H1 (cell line): ENCODE data around the gene FRMD4A. TPM values are rescaled to one million over a fixed set of nuclear protein-coding genes. Genes with fewer than 3 reads are reported as not detected.

Experiments
- CTCF ChIA-PET: fragments of 300-600 bp; sonication (Branson Sonifier 250); formaldehyde crosslinking; loops from one replicate; lab custom pipeline; 2021; ENCODE audit not compliant: partially characterized antibody; lab: Charles Lee
- POLR2A ChIA-PET: fragments of 300-600 bp; sonication (Branson Sonifier 250); formaldehyde crosslinking; loops from one replicate; lab custom pipeline; 2021; ENCODE audit warnings: inconsistent platforms; ENCODE audit not compliant: partially characterized antibody; lab: Charles Lee
- DNase-seq, 2 experiments: peaks; one replicate each; pipeline versions ENCODE4 v3.0.0 to v3.0.0-alpha.2; 2010 to 2022; ENCODE audit warnings: low spot score in 2 of 2, low read depth in 1 of 2, mixed read lengths in 1 of 2
- FAIRE-seq: peaks from 2 replicates; lab custom pipeline; 2011; peaks lifted over from hg19 to GRCh38; lab: Jason Lieb, UNC
- H2AFZ ChIP-seq: 2 replicates; pipeline ENCODE4 v1.8.1; 2012; ENCODE audit warnings: low read length, inconsistent platforms
- H2AK5ac ChIP-seq: 2 replicates; pipeline ENCODE4 v1.6.1; 2013; ENCODE audit warnings: low read depth, low read length
- H2BK120ac ChIP-seq: replicated peaks from 2 replicates; pipeline ENCODE3; 2013; ENCODE audit warnings: low read depth, low read length, inconsistent platforms
- H2BK12ac ChIP-seq: 2 replicates; pipeline ENCODE4 v1.6.1; 2013; ENCODE audit warnings: low read depth, low read length
- H2BK15ac ChIP-seq: 2 replicates; pipeline ENCODE4 v1.6.1; 2013; ENCODE audit warnings: low read length
- H2BK20ac ChIP-seq: 2 replicates; pipeline ENCODE4 v1.6.1; 2013; ENCODE audit warnings: low read length
- H2BK5ac ChIP-seq: 2 replicates; pipeline ENCODE4 v1.6.1; 2013; ENCODE audit warnings: low read depth, low read length
- H3K14ac ChIP-seq: 2 replicates; pipeline ENCODE4 v1.6.1; 2013; ENCODE audit warnings: inconsistent platforms; ENCODE audit not compliant: insufficient read length
- H3K18ac ChIP-seq: 2 replicates; pipeline ENCODE4 v1.6.1; 2013; ENCODE audit warnings: low read length; ENCODE audit errors: extremely low read depth
- H3K23ac ChIP-seq: 2 replicates; pipeline ENCODE4 v1.6.1; 2013; ENCODE audit warnings: inconsistent platforms; ENCODE audit not compliant: insufficient read length
- H3K23me2 ChIP-seq: 2 replicates; pipeline ENCODE4 v1.6.1; 2013; ENCODE audit warnings: low read depth, low read length
- H3K27ac ChIP-seq: 2 replicates; pipeline ENCODE4 v1.6.1; 2011; ENCODE audit warnings: low read depth, low read length, inconsistent platforms
- H3K27me3 ChIP-seq, 4 experiments: replicated peaks in 1 of 4; 1 replicate in 1 of 4; 2 replicates in 3 of 4; pipeline versions ENCODE4 v1.6.1 to v1.8.1; 2011 to 2013; ENCODE audit warnings: low read length in 3 of 4, mild to moderate bottlenecking in 3 of 4, inconsistent platforms in 2 of 4, mixed read lengths in 2 of 4, moderate library complexity in 1 of 4; ENCODE audit not compliant: control insufficient read depth in 3 of 4, insufficient read depth in 3 of 4; ENCODE audit errors: extremely low read depth in 1 of 4
- H3K36me3 ChIP-seq, 4 experiments: 2 replicates each; pipeline versions ENCODE4 v1.6.1 to v1.8.1; 2011 to 2013; ENCODE audit warnings: mild to moderate bottlenecking in 4 of 4, low read length in 3 of 4, moderate library complexity in 2 of 4, control low read depth in 1 of 4, inconsistent platforms in 1 of 4; ENCODE audit not compliant: insufficient read depth in 4 of 4, control insufficient read depth in 2 of 4
- H3K4ac ChIP-seq: replicated peaks from 2 replicates; pipeline ENCODE3; 2013; ENCODE audit warnings: low read length, low read depth, mixed read lengths, inconsistent platforms; ENCODE audit not compliant: insufficient read length
- H3K4me1 ChIP-seq, 4 experiments: replicated peaks in 1 of 4; 1 replicate in 1 of 4; 2 replicates in 3 of 4; pipeline versions ENCODE4 v1.6.1 to v1.8.1; 2011 to 2013; ENCODE audit warnings: low read length in 3 of 4, inconsistent platforms in 2 of 4, mixed read lengths in 1 of 4; ENCODE audit not compliant: insufficient read depth in 4 of 4, control insufficient read depth in 3 of 4
- H3K4me2 ChIP-seq, 2 experiments: 2 replicates each; pipeline versions ENCODE4 v1.6.1 to v1.8.1; 2011 to 2013; ENCODE audit warnings: low read depth in 2 of 2, low read length in 2 of 2, control low read depth in 1 of 2, inconsistent platforms in 1 of 2, mild to moderate bottlenecking in 1 of 2; ENCODE audit not compliant: insufficient read depth in 1 of 2
- H3K4me3 ChIP-seq, 4 experiments: fragments of 200-600, 300-600 bp in 1 of 4; sonication (generic), shearing (Covaris generic), sonication (Bioruptor Twin) in 1 of 4; 2 replicates each; pipeline versions ENCODE4 v1.5.1 to v1.8.1; 2011 to 2016; ENCODE audit warnings: low read length in 4 of 4, low read depth in 3 of 4, control low read depth in 2 of 4, inconsistent platforms in 2 of 4, mild to moderate bottlenecking in 2 of 4, mixed read lengths in 1 of 4, moderate library complexity in 1 of 4; ENCODE audit not compliant: insufficient read depth in 2 of 4; ENCODE audit errors: extremely low read depth in 1 of 4
- H3K56ac ChIP-seq: replicated peaks from 2 replicates; pipeline ENCODE3; 2013; ENCODE audit warnings: low read depth, mild to moderate bottlenecking, mixed read lengths, low read length, inconsistent platforms; ENCODE audit not compliant: insufficient read length
- H3K79me1 ChIP-seq: 2 replicates; pipeline ENCODE4 v1.6.1; 2013; ENCODE audit warnings: low read depth, low read length, control low read depth
- H3K79me2 ChIP-seq, 2 experiments: 2 replicates each; pipeline versions ENCODE4 v1.6.1 to v1.8.1; 2012 to 2013; ENCODE audit warnings: low read length in 2 of 2, mild to moderate bottlenecking in 2 of 2, inconsistent platforms in 1 of 2; ENCODE audit not compliant: insufficient read depth in 2 of 2, control insufficient read depth in 1 of 2
- H3K9ac ChIP-seq, 4 experiments: replicated peaks in 1 of 4; 1 replicate in 1 of 4; 2 replicates in 3 of 4; pipeline versions ENCODE4 v1.6.1 to v1.8.1; 2011 to 2013; ENCODE audit warnings: low read depth in 3 of 4, low read length in 3 of 4, control low read depth in 2 of 4, mild to moderate bottlenecking in 2 of 4, moderate library complexity in 2 of 4, inconsistent platforms in 1 of 4; ENCODE audit errors: extremely low read depth in 1 of 4
- H3K9me3 ChIP-seq, 2 experiments: 2 replicates each; pipeline versions ENCODE4 v1.6.1 to v1.8.1; 2012 to 2013; ENCODE audit warnings: mild to moderate bottlenecking in 2 of 2, moderate library complexity in 2 of 2, control low read depth in 1 of 2, inconsistent platforms in 1 of 2, low read depth in 1 of 2, low read length in 1 of 2, mixed read lengths in 1 of 2; ENCODE audit not compliant: insufficient read depth in 2 of 2
- H4K20me1 ChIP-seq, 2 experiments: replicated peaks in 1 of 2; 2 replicates each; pipeline versions ENCODE3 to v1.8.1; 2011 to 2013; ENCODE audit warnings: inconsistent platforms in 2 of 2, low read length in 2 of 2, mild to moderate bottlenecking in 1 of 2; ENCODE audit not compliant: insufficient read depth in 2 of 2, control insufficient read depth in 1 of 2
- H4K5ac ChIP-seq: 2 replicates; pipeline ENCODE4 v1.6.1; 2013; ENCODE audit warnings: low read length, low read depth, mixed read lengths, inconsistent platforms; ENCODE audit not compliant: insufficient read length
- H4K8ac ChIP-seq: 2 replicates; pipeline ENCODE4 v1.8.0; 2013; ENCODE audit warnings: mild to moderate bottlenecking, moderate library complexity, low read length, inconsistent platforms; ENCODE audit not compliant: insufficient read depth; ENCODE audit errors: extremely low read depth
- H4K91ac ChIP-seq: replicated peaks from 2 replicates; pipeline ENCODE3; 2013; ENCODE audit warnings: low read length, mixed read lengths, inconsistent platforms; ENCODE audit not compliant: insufficient read length
- BRCA1 ChIP-seq: IDR thresholded peaks from 2 replicates; pipeline ENCODE4 v1.6.1; 2012; ENCODE audit warnings: low read depth, low read length, improper control_type of control experiment
- WGBS, 2 experiments: shearing (Covaris generic) in 1 of 2; methylation state at CpG; one replicate each; pipeline versions ENCODE4 v1.1.6 to v1.1.7; 2013 to 2015; ENCODE audit warnings: low lambda C conversion rate in 2 of 2, mixed read lengths in 2 of 2, inconsistent platforms in 1 of 2, low coverage in 1 of 2, missing lambda C conversion rate in 1 of 2; ENCODE audit not compliant: insufficient replicate concordance in 2 of 2, insufficient coverage in 1 of 2, insufficient read length in 1 of 2; ENCODE audit errors: extremely low coverage in 1 of 2, missing lambda C conversion rate in 1 of 2; 5-methylcytosine and 5-hydroxymethylcytosine counted together
- polyA plus RNA-seq, 7 experiments: library from polyadenylated mRNA; depleted of rRNA in 3 of 7; stranded (reverse) in 5 of 7; unstranded in 2 of 7; fragments of >200 nt in 5 of 7; fragments of 200-250 nt in 2 of 7; gene quantifications; 1 replicate in 5 of 7; 2 replicates in 1 of 7; 4 replicates in 1 of 7; pipeline versions ENCODE4 v1.2.1 to v1.2.3, GENCODE V29; 2011 to 2013; ENCODE audit warnings: missing spikeins in 2 of 7, mixed read lengths in 2 of 7
- total RNA-seq: library from RNA; stranded (reverse); fragmentation: NEBNext Ultra II Directional; extraction: Animal tissue kit (Norgen Biotek cat#: 25700); gene quantifications from 2 replicates; pipeline ENCODE4 v1.2.1, GENCODE V29; 2021
- TF ChIP-seq, protein P1 (sequence below): IDR thresholded peaks from 2 replicates; pipeline ENCODE4 v1.6.1; 2012; ENCODE audit warnings: inconsistent platforms

The FRMD4A gene
- total and polyA plus RNA-seq, 2 of the 8 experiments (the other 6 are each of a cell fraction or from before 2014, with no cell fraction given): 38.6 to 39.6 TPM

DNA sequence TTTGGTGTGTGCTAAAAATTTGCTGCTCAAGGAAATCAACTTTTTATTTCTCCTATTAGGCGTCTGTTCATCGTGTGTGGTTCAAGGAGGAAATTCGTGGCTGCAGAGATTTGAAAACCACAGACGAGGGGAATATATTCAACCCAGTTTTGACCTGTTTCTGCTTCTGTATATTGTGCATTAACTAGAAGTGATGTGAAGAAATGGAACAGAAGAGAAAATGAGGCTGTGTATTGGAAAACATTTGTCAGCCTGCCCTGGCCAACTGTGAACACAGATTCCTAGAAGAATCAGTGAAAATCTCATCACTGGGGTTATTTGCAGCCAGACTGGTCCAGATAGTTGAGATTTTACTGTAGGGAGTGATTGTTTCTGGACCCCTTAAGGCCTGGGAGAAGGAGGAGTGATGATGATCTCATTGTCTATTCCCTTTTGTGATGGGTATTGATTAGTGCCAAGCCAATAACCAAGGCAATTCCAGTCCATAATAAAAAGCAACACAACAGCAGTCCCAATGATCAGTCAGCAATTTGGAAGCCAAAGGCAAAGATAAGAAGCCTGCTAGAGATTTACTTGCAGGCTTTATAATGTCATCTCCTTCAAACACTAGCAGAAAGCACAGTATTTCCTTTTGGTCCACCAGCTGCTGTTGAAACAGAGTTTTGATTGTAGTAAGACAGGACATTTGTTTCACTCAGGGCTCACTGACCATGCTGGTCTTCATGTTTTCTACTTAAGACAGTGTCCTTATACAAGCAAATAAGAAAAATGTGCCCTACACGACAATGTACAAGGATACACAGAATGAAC lies 404.5 kb downstream of the FRMD4A start:
- Histone ChIP-seq H2BK12ac (no peak overlapping the region), H3K4me3 (no peak overlapping the region), H3K23me2 (no peaks in the 10 kb centered on the region), H2AFZ (no peak overlapping the region), H3K56ac (no peak overlapping the region), H3K27ac (no peak overlapping the region), H2BK20ac (no peak overlapping the region), H2AK5ac (no peak overlapping the region), H3K4me2 (no peak overlapping the region), H3K4me1 (peaks cover 0 to 3% (median 1%) of the 10 kb centered on the region in 4 experiments; a peak in 3 of 7 replicates), H3K9me3 (no peaks in the 10 kb centered on the region), H4K8ac (no peak overlapping the region), H3K9ac (no peak overlapping the region), H3K36me3 (no peaks in the 10 kb centered on the region), H2BK15ac (no peak overlapping the region), H4K20me1 (no peaks in the 10 kb centered on the region), H3K79me1 (no peaks in the 10 kb centered on the region), H2BK120ac (no peak overlapping the region), H3K79me2 (no peaks in the 10 kb centered on the region), H3K23ac (no peak overlapping the region), H3K27me3 (no peaks in the 10 kb centered on the region), H4K91ac (no peak overlapping the region), H3K4ac (no peak overlapping the region), H3K14ac (no peak overlapping the region), H4K5ac (no peak overlapping the region), H3K18ac (no peak overlapping the region), H2BK5ac (no peak overlapping the region)
- 86% methylated on average over 5 of the region's 5 CpGs; no CpG with 5 or more reads in 1 of the 2 experiments for WGBS, 2 experiments
- POLR2A ChIA-PET: no interaction called here
- FAIRE-seq (peak; percentile 32), DNase-seq (no peak)
- CTCF ChIA-PET: no interaction called here
- no peak for TF ChIP-seq BRCA1
- TF ChIP-seq, protein P1, sequence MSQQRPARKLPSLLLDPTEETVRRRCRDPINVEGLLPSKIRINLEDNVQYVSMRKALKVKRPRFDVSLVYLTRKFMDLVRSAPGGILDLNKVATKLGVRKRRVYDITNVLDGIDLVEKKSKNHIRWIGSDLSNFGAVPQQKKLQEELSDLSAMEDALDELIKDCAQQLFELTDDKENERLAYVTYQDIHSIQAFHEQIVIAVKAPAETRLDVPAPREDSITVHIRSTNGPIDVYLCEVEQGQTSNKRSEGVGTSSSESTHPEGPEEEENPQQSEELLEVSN: no peak
